ENCODE data around the gene TAGAP.

Gene TAGAP

GRCh38 chr6:159044899-159045727 lies at the start of gene TAGAP:
TSS of gene TAGAP (minus strand) at chr6:159044991. CDS start at chr6:159044146, 845 bp downstream.
- FAIRE-seq = no peak

- no peak for FAIRE-seq
These were observed 49.0 kb upstream of the TAGAP start for GRCh38 chr6:159093609-159094443.

GRCh38 chr6:159092631-159093030 lies 47.8 kb upstream of the TAGAP start:
- no peak for FAIRE-seq

- no peak for FAIRE-seq
These were observed 46.0 kb upstream of the TAGAP start for GRCh38 chr6:159090530-159091480.

GRCh38 chr6:159089909-159090308 lies 45.1 kb upstream of the TAGAP start:
- no peak for FAIRE-seq

GRCh38 chr6:159089443-159089842 lies 44.7 kb upstream of the TAGAP start:
- no peak for FAIRE-seq

- no peak for FAIRE-seq
These were observed 41.3 kb upstream of the TAGAP start for GRCh38 chr6:159086033-159086618.

GRCh38 chr6:159085396-159085895 lies 40.7 kb upstream of the TAGAP start:
- FAIRE-seq = no peak

GRCh38 chr6:159084493-159085091 lies 39.8 kb upstream of the TAGAP start:
- FAIRE-seq = peak; percentile 13

GRCh38 chr6:159083146-159083545 lies 38.4 kb upstream of the TAGAP start:
- FAIRE-seq = no peak

- FAIRE-seq = no peak
These were observed 37.4 kb upstream of the TAGAP start for GRCh38 chr6:159082039-159082815.

GRCh38 chr6:159080217-159080976 lies 35.6 kb upstream of the TAGAP start:
- no peak for FAIRE-seq

- FAIRE-seq = no peak
These were observed 34.6 kb upstream of the TAGAP start for GRCh38 chr6:159079367-159079766.

GRCh38 chr6:159077123-159077522 lies 32.3 kb upstream of the TAGAP start:
- no peak for FAIRE-seq

GRCh38 chr6:159075506-159076228 lies 30.9 kb upstream of the TAGAP start:
- FAIRE-seq = no peak

- FAIRE-seq = no peak
These were observed 30.1 kb upstream of the TAGAP start for GRCh38 chr6:159074876-159075275.

- FAIRE-seq = no peak
These were observed 29.4 kb upstream of the TAGAP start for GRCh38 chr6:159074120-159074684.

GRCh38 chr6:159071843-159072769 lies 27.3 kb upstream of the TAGAP start:
- FAIRE-seq = no peak
